Stimulated activated CD8-positive, alpha-beta memory T cell treated with anti-CD3 and anti-CD28 coated beads, Interleukin-4, amount 100 ng/mL, for 24 hours (primary cell): ENCODE data around the gene ZNF544.
"Not testable (repeated sequence)": the region's sequence is repeated elsewhere in the genome, so short reads cannot be mapped to it uniquely, and the experiment has no call there.

Source experiments
- DNase-seq: peaks from one replicate; pipeline ENCODE4 v3.0.0-alpha.2; 2020; ENCODE audit warnings: low read depth

Gene ZNF544

DNA sequence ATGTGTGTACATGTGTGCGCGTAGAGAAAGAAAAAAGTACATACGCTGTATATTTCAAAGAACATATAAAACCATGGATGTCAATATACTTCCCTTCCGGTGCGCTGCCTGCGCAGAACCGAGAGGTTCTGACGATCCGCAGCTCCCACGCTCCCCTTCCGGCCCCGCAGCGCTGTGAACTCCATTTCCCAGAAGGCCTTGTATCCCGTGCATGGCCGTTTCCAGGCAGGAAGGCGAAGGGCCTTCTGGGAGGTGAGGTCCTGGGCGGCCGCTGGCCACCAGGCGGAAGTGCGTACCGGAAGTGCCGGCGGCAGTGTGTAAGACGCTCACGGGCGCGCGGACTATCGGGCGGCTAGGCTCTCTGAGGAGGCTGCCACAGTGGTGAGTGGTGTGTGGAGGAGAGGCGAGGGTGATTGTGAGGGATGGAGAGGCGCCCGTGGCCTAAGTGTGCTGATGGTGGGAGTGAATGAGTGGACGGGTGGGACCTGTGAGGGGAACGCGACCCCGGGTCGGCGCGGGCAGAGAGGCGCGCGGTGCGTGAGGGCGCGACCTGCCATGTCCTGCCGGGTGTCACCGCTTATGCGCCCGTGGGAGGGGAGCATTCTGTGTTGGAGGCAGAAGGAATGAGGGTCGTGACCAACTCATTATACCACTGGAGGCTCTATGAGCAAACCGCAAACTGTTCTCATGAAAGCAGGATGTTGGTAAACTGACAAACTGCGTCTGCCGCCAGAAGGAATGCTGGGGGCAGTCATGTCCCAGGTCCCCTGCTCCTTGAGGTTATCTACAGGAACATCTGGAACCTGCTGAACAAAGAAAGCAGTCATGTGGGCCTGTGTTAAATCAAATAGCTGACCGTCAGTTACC is 76.6 kb downstream of the ZNF544 start, which contains the start of gene ERVK3-1:
ERVK3-1 (plus strand) TSS at position 313 of the 867 bp plus-strand sequence. CDS start 6,792 bp downstream, outside the sequence.
- DNase-seq: peak; percentile 91

DNA sequence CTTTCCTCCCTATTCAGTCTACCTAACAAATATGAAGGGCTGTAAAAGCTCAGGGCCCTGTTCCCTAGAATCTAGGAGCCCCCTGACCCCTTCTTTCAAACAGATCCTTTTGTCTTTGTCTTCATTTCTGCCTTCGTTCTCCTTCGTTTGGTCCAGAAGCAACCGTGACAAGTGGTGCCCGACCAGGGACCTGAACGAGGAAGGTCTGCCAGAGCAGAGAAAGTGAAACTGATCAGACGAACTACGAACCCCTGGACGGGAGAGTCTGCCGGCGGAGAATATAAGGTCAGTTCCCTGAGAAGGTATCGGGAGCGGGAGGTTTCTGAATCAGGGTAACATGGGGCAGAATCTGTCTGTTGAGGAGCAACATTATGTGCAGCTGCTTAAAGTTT is 77.2 kb downstream of the ZNF544 start:
- DNase-seq: no peak

DNA sequence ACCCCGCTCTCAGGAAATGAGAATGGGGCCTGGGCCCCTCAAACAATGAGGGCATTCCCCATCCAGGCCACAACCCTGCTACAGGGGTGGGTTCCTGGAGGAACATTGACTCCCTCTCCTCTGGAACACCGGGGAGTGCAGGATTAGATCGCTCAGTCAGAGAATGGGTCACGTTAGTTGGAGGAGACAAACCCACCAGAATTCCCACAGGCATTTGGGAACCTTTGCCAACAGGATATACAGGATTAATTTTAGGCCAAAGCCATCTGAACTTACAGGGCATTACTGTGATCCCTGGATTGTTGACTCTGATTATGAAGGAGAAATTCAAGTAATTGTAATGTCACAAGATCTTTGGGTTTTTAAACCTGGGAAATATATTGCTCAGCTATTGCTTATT is 79.0 kb downstream of the ZNF544 start:
- no peak for DNase-seq

DNA sequence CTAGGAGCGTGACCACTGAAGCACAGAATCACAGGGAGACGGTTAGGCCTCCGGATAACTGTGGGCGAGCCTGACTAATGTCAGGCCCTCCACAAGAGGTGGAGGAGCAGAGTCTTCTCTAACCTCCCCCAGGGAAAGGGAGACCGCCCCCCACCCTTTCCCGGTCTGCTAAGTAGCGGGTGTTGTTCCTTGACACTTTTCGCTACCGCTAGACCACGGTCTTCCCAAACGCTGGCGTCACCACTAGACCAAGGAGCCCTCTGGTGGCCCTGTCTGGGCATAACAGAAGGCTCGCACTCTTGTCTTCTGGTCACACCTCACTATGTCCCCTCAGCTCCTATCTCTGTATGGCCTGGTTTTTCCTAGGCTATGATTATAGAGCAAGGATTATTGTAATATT is 82.0 kb downstream of the ZNF544 start:
- not testable (repeated sequence) for DNase-seq

DNA sequence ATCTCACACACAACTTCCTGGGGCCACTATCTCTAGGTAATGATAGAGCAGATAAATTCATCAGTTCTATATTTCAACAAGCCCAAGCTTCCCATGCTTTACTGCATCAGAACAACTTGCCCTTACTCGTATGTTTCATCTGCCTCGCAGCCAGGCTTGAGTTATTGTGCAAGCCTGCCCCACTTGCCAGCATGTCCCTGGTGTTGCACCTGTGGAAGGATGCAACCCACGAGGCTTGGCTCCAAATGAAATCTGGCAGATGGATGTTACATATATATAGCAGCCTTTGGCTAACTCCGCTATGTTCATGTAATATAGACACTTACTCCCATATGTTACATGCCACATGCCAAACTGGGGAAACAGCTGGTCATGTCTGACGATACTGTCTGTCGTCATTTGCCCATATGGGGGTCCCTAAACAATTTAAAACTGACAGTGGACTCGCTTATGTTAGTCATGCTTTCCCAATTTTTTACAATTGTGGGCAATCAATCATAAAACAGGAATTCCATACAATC is 82.7 kb downstream of the ZNF544 start:
- no peak for DNase-seq
